ENCODE results near the gene CHD3. TPM values are rescaled to one million over a fixed set of nuclear protein-coding genes. Genes with fewer than 3 reads are reported as not detected.

The CHD3 gene
- total and polyA plus RNA-seq, 2 of the 13 experiments (the other 11 are each of a cell fraction or from before 2014, with no cell fraction given): 2.7 to 3.7 TPM

- no peak for TF ChIP-seq ZBTB49 (CRISPR knock-in tag; IDR thresholded peaks at IDR 0.05; ENCODE audit: borderline replicate concordance)
Measured at GRCh38 chr17:7875804-7876370, 12.7 kb upstream of the CHD3 start (continued).

GRCh38 chr17:7878234-7878633, 10.4 kb upstream of the CHD3 start:
- WGBS (ENCODE audit: low lambda C conversion rate): 90% methylated on average over 7 of the region's 7 CpGs
- Histone ChIP-seq H4K20me1 (ENCODE audit: insufficient read depth, low read length) (no peaks in the 10 kb centered on the region), H3K4me3 (replicated peaks in 1 of 3; ENCODE audit: insufficient read depth in 1 of 3, low read depth in 2 of 3, low read length in 3 of 3) (no peak overlapping the region), H3K4me1 (ENCODE audit: insufficient read depth, low read length) (peaks cover 21% of the 10 kb centered on the region), H3K4me2 (ENCODE audit: low read depth, low read length) (no peak overlapping the region), H3K36me3 (replicated peaks in 1 of 2; ENCODE audit: control insufficient read depth in 1 of 2, insufficient read depth in 2 of 2, low read length in 2 of 2) (no peaks in the 10 kb centered on the region), H3K9ac (ENCODE audit: insufficient read depth, low read depth, low read length) (no peak overlapping the region), H3K27me3 (ENCODE audit: control insufficient read depth in 1 of 2, insufficient read depth in 2 of 2, low read length in 2 of 2) (peaks cover 1 to 5% of the 10 kb centered on the region in 2 experiments; a peak in 1 of 5 replicates), H3K27ac (ENCODE audit: extremely low read length, insufficient read depth, low read length) (no peak overlapping the region), H2AFZ (ENCODE audit: low read length) (no peak overlapping the region), H3K9me3 (ENCODE audit: low read length) (no peaks in the 10 kb centered on the region), H3K79me2 (ENCODE audit: insufficient read depth, low read length) (no peaks in the 10 kb centered on the region)
- TF ChIP-seq TCF7L2 (IDR thresholded peaks at IDR 0.05; ENCODE audit: low read depth, low read length): no peak
- 0 out of 2 replicates have a peak, but pooled peaks have one; percentile 17 for TF ChIP-seq MAFF (IDR thresholded peaks at IDR 0.05; ENCODE audit: low read depth, low read length)
- no peak for TF ChIP-seq NFKB2 (CRISPR knock-in tag; IDR thresholded peaks at IDR 0.05; ENCODE audit: borderline replicate concordance)
- peak; percentile 6 to 58; a peak in 2 of 4 replicates for TF ChIP-seq MAFK (conservative IDR thresholded peaks at IDR 0.05 in 1 of 2, IDR thresholded peaks at IDR 0.05 in 1 of 2; ENCODE audit: low read length in 2 of 2)
- TF ChIP-seq ARNTL (CRISPR knock-in tag; IDR thresholded peaks at IDR 0.05): no peak
- TF ChIP-seq STAT5B (CRISPR knock-in tag; IDR thresholded peaks at IDR 0.05): no peak
- no peak for TF ChIP-seq CAMTA2 (CRISPR knock-in tag; IDR thresholded peaks at IDR 0.05; ENCODE audit: borderline replicate concordance)
- BruUV-seq (replicated peaks): no TSS peak
- ATAC-seq (no peak), DNase-seq (ENCODE audit: low spot score) (no peak), FAIRE-seq (no peak)
- POLR2A ChIA-PET: no interaction called here
- intact Hi-C loops (cut with micrococcal nuclease; ENCODE audit: unreplicated experiment): no loop called here
- CTCF ChIA-PET (ENCODE audit: low intra/inter-chr PET ratio, low total read pairs): no interaction called here
- in situ Hi-C loops (cut with HindIII; ENCODE audit: extremely low pct_ligation_motif_present, low pct_unique_long_range_greater_than_20kb): no loop called here
